Neutrophil (primary cell): Measurements from ENCODE around the gene SOX9.
"Not testable (repeated sequence)": the region's sequence is repeated elsewhere in the genome, so short reads cannot be mapped to it uniquely, and the experiment has no call there.

Experiments
- H3K27ac ChIP-seq: fragments of 200-600 bp; sonication (generic); 2 replicates; pipeline ENCODE4 v1.5.1; 2016; ENCODE audit warnings: mild to moderate bottlenecking, moderate library complexity
- H3K27me3 ChIP-seq: fragments of 200-600 bp; sonication (generic); 2 replicates; pipeline ENCODE4 v1.6.0; 2016; ENCODE audit warnings: mild to moderate bottlenecking
- H3K36me3 ChIP-seq: fragments of 200-600 bp; sonication (generic); 2 replicates; pipeline ENCODE4 v1.5.1; 2017
- H3K4me1 ChIP-seq, 2 experiments: fragments of 200-600 bp in 1 of 2; sonication (generic) in 1 of 2; 1 replicate in 1 of 2; 2 replicates in 1 of 2; pipeline versions ENCODE4 v1.5.1 to v1.6.1; 2013 to 2016; ENCODE audit warnings: low read depth in 1 of 2, low read length in 1 of 2, mild to moderate bottlenecking in 1 of 2, moderate library complexity in 1 of 2; ENCODE audit not compliant: control insufficient read depth in 1 of 2, insufficient read depth in 1 of 2
- H3K4me3 ChIP-seq, 2 experiments: fragments of 200-600 bp in 1 of 2; sonication (generic) in 1 of 2; 1 replicate in 1 of 2; 2 replicates in 1 of 2; pipeline ENCODE4 v1.5.1; 2013 to 2016; ENCODE audit warnings: low read depth in 1 of 2, low read length in 1 of 2, mild to moderate bottlenecking in 1 of 2, moderate library complexity in 1 of 2
- H3K9me3 ChIP-seq: fragments of 200-600 bp; sonication (generic); 2 replicates; pipeline ENCODE4 v1.5.1; 2016
- CTCF ChIP-seq: fragments of 200-600 bp; sonication (generic); IDR thresholded peaks from 2 replicates; pipeline ENCODE4 v1.5.1; 2016; ENCODE audit warnings: antibody characterized with exemption

Gene SOX9

GRCh38 chr17:72135546-72136325 lies 14.9 kb downstream of the SOX9 start:
- no peaks in the 10 kb centered on the region for H3K36me3 ChIP-seq
- no peak for TF ChIP-seq CTCF
- H3K27ac ChIP-seq: no peak overlapping the region
- H3K9me3 ChIP-seq: no peaks in the 10 kb centered on the region
- H3K4me3 ChIP-seq: no peak overlapping the region
- peaks cover 10% of the 10 kb centered on the region for H3K27me3 ChIP-seq
- no peaks in the 10 kb centered on the region for H3K4me1 ChIP-seq

GRCh38 chr17:72136692-72137091 lies 15.9 kb downstream of the SOX9 start:
- Histone ChIP-seq H3K9me3 (no peaks in the 10 kb centered on the region), H3K4me3 (no peak overlapping the region), H3K36me3 (no peaks in the 10 kb centered on the region), H3K4me1 (no peaks in the 10 kb centered on the region), H3K27me3 (peaks cover 11% of the 10 kb centered on the region), H3K27ac (no peak overlapping the region)
- TF ChIP-seq CTCF: no peak

- H3K4me1 ChIP-seq: no peaks in the 10 kb centered on the region
- H3K36me3 ChIP-seq: no peaks in the 10 kb centered on the region
- H3K27ac ChIP-seq: no peak overlapping the region
- H3K9me3 ChIP-seq: no peaks in the 10 kb centered on the region
- no peak for TF ChIP-seq CTCF
- peaks cover 11% of the 10 kb centered on the region for H3K27me3 ChIP-seq
- H3K4me3 ChIP-seq: no peak overlapping the region
Observed at GRCh38 chr17:72137161-72137560, 16.3 kb downstream of the SOX9 start.

GRCh38 chr17:72139212-72139611 lies 18.4 kb downstream of the SOX9 start:
- Histone ChIP-seq H3K4me1 (no peaks in the 10 kb centered on the region), H3K27me3 (peaks cover 11% of the 10 kb centered on the region), H3K4me3 (no peak overlapping the region), H3K9me3 (no peaks in the 10 kb centered on the region), H3K36me3 (no peaks in the 10 kb centered on the region), H3K27ac (no peak overlapping the region)
- no peak for TF ChIP-seq CTCF

GRCh38 chr17:72141336-72141735 lies 20.5 kb downstream of the SOX9 start:
- no peaks in the 10 kb centered on the region for H3K4me1 ChIP-seq
- H3K36me3 ChIP-seq: no peaks in the 10 kb centered on the region
- H3K27me3 ChIP-seq: peaks cover 4% of the 10 kb centered on the region
- H3K27ac ChIP-seq: no peak overlapping the region
- no peak for TF ChIP-seq CTCF
- no peaks in the 10 kb centered on the region for H3K9me3 ChIP-seq
- no peak overlapping the region for H3K4me3 ChIP-seq

GRCh38 chr17:72142097-72142496 lies 21.3 kb downstream of the SOX9 start:
- H3K27ac ChIP-seq, H3K27me3 ChIP-seq: not testable (repeated sequence)

More at GRCh38 chr17:72142097-72142496, 21.3 kb downstream of the SOX9 start:
- H3K4me3 ChIP-seq, H3K9me3 ChIP-seq, H3K4me1 ChIP-seq, H3K36me3 ChIP-seq: not testable (repeated sequence)
